Measurements from ENCODE around the gene SLC1A7. TPM values are rescaled to one million over a fixed set of nuclear protein-coding genes. Genes with fewer than 3 reads are reported as not detected.

SLC1A7 gene
- total RNA-seq, 1 experiment from 2014 or later: not detected

- Histone ChIP-seq H3K79me2 (ENCODE audit: insufficient read depth, low read length) (no peaks in the 10 kb centered on the region), H3K4me3 (replicated peaks in 1 of 2; ENCODE audit: low read depth in 1 of 2, low read length in 2 of 2) (no peak overlapping the region), H3K36me3 (ENCODE audit: control insufficient read depth in 1 of 2, insufficient read depth in 2 of 2, low read length in 2 of 2) (no peaks in the 10 kb centered on the region), H3K9me2 (ENCODE audit: insufficient read depth) (no peaks in the 10 kb centered on the region), H4K20me1 (ENCODE audit: insufficient read depth) (no peaks in the 10 kb centered on the region), H3K27me3 (ENCODE audit: insufficient read depth, low read length) (no peaks in the 10 kb centered on the region), H3K9me3 (ENCODE audit: control insufficient read depth in 1 of 2, insufficient read depth in 1 of 2, low read depth in 1 of 2, low read length in 2 of 2) (no peaks in the 10 kb centered on the region), H3K4me2 (ENCODE audit: low read length) (no peak overlapping the region), H2AFZ (ENCODE audit: low read depth, low read length, poor library complexity, severe bottlenecking) (no peak overlapping the region), H3K9ac (ENCODE audit: low read length) (no peak overlapping the region), H3K27ac (ENCODE audit: low read depth, low read length) (no peak overlapping the region), H3K4me1 (ENCODE audit: control insufficient read depth in 1 of 2, insufficient read depth in 2 of 2, low read length in 2 of 2) (peaks cover 0 to 7% of the 10 kb centered on the region in 2 experiments; a peak in 1 of 4 replicates)
- ChIA-PET CTCF (no interaction called here), POLR2A (no interaction called here), RAD21 (ENCODE audit: low non-redundant PET in 1 of 2, low total read pairs in 2 of 2, uncharacterized antibody in 2 of 2, unreplicated experiment in 2 of 2) (no interaction called here)
- TF ChIP-seq SIN3A (IDR thresholded peaks at IDR 0.05; ENCODE audit: low read depth) (no peak), EGR1 (IDR thresholded peaks at IDR 0.05; ENCODE audit: low read depth) (no peak), ZNF274 (IDR thresholded peaks at IDR 0.05; ENCODE audit: low read depth, low read length) (no peak), MAX (IDR thresholded peaks at IDR 0.05) (no peak), SRF (IDR thresholded peaks at IDR 0.05; ENCODE audit: low read depth) (no peak), YY1 (IDR thresholded peaks at IDR 0.05; ENCODE audit: extremely low read depth, insufficient replicate concordance, low read depth, low read length) (no peak), POLR2A (IDR thresholded peaks at IDR 0.05; ENCODE audit: borderline replicate concordance, extremely low read depth, insufficient read depth, insufficient read length) (no peak), ZBTB33 (IDR thresholded peaks at IDR 0.05; ENCODE audit: extremely low read depth, insufficient replicate concordance, low read length) (no peak), EZH2 (IDR thresholded peaks at IDR 0.05) (no peak)
- TF ChIP-seq, protein P1, sequence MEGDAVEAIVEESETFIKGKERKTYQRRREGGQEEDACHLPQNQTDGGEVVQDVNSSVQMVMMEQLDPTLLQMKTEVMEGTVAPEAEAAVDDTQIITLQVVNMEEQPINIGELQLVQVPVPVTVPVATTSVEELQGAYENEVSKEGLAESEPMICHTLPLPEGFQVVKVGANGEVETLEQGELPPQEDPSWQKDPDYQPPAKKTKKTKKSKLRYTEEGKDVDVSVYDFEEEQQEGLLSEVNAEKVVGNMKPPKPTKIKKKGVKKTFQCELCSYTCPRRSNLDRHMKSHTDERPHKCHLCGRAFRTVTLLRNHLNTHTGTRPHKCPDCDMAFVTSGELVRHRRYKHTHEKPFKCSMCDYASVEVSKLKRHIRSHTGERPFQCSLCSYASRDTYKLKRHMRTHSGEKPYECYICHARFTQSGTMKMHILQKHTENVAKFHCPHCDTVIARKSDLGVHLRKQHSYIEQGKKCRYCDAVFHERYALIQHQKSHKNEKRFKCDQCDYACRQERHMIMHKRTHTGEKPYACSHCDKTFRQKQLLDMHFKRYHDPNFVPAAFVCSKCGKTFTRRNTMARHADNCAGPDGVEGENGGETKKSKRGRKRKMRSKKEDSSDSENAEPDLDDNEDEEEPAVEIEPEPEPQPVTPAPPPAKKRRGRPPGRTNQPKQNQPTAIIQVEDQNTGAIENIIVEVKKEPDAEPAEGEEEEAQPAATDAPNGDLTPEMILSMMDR (IDR thresholded peaks at IDR 0.05 in 2 of 3, conservative IDR thresholded peaks at IDR 0.05 in 1 of 3; ENCODE audit: borderline replicate concordance in 1 of 3, insufficient read depth in 1 of 3, low read depth in 2 of 3, low read length in 2 of 3): no peak
- TF ChIP-seq, protein P2, sequence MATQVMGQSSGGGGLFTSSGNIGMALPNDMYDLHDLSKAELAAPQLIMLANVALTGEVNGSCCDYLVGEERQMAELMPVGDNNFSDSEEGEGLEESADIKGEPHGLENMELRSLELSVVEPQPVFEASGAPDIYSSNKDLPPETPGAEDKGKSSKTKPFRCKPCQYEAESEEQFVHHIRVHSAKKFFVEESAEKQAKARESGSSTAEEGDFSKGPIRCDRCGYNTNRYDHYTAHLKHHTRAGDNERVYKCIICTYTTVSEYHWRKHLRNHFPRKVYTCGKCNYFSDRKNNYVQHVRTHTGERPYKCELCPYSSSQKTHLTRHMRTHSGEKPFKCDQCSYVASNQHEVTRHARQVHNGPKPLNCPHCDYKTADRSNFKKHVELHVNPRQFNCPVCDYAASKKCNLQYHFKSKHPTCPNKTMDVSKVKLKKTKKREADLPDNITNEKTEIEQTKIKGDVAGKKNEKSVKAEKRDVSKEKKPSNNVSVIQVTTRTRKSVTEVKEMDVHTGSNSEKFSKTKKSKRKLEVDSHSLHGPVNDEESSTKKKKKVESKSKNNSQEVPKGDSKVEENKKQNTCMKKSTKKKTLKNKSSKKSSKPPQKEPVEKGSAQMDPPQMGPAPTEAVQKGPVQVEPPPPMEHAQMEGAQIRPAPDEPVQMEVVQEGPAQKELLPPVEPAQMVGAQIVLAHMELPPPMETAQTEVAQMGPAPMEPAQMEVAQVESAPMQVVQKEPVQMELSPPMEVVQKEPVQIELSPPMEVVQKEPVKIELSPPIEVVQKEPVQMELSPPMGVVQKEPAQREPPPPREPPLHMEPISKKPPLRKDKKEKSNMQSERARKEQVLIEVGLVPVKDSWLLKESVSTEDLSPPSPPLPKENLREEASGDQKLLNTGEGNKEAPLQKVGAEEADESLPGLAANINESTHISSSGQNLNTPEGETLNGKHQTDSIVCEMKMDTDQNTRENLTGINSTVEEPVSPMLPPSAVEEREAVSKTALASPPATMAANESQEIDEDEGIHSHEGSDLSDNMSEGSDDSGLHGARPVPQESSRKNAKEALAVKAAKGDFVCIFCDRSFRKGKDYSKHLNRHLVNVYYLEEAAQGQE (IDR thresholded peaks at IDR 0.05; ENCODE audit: low read depth): no peak
- no TSS peak for BruUV-seq (replicated peaks)
- intact Hi-C loops (cut with micrococcal nuclease): no loop called here
- no peak for DNase-seq (ENCODE audit: low read depth, low spot score)
- ATAC-seq: no peak
Measured at GRCh38 chr1:53080769-53081168, 61.7 kb downstream of the SLC1A7 start.

All from HCT116 (cell line).